Inflammatory macrophage treated with lipopolysaccharide for 4 hours (primary cell): ENCODE results near the gene CARD19.

Experiments
- DNase-seq: peaks from one replicate; pipeline ENCODE4 v3.0.0-alpha.2; 2020

Gene CARD19

DNA sequence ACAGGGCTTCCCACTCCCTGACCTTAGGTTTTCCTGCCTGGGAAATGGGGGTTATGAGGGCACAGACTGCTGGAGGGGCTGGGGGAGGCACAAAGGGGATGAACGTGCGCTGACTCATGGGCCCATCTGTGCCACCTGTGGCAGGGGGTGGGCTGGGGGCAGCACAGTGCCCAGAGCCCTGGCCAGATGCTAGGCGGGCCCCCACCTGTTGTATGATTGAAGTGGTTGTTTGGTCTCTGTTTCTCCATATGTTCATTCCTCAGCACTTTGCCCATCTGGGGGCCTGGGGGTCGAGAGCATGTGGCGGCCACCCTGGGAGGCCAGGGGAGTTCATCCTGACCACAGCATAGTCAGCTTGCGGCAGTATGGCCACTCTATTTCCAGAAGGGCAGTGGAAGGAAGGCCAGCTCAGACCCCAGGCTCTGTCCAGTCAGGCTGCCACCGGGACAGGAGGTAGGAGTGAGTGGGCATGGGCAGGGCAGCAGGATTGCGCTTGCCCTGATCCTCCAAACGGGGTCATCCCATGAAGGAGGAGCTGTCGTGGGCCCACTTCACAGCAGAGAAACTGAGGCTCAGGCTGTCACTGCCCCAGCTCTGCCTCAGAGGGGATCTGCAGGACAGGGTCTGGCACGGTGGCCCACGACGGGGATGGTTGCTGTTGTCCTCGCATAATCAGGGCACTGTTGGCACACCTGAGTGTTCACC, 38.9 kb downstream of the CARD19 start:
- DNase-seq, result peak; percentile 18

DNA sequence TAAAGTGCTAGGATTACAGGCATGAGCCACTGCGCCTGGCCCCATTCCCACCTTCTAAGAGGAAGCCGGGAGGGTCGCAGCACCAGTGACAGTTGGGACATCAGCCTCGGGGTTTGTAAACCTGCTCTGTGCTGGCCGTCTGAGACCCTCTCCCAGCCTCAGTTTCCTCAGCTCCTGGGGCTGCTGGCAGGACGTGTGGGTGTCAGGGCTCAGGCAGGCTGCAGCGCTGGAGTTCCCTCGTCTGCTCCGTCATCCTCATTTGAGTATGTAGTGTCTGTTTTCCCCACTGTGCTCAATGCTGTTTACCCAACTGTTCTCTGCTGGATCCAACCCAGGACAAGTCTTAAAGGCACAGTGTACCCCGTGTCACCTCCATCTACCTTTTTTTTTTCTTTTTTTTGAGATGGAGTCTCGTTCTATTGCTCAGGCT, 40.0 kb downstream of the CARD19 start:
- DNase-seq, result peak; percentile 82

DNA sequence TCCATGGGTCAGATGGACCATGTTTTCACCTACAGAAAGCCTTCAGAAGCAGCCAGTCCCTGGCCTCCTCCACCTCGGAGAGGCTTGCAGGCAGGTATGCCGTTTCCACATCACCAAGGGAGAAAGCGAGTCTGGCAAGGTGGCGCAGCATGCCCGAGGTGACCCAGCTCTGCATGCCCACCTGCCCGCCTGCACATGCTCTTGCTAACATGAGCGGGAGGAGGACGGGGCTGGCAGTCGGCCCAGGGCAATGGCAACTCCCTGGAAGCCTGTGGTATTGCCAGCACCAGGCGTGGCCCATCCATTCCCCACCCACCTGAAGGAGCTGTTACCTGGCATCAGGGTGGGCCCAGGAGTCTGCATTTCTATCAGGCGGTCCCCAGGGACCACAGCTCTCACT, 41.3 kb downstream of the CARD19 start:
- DNase-seq, result no peak

DNA sequence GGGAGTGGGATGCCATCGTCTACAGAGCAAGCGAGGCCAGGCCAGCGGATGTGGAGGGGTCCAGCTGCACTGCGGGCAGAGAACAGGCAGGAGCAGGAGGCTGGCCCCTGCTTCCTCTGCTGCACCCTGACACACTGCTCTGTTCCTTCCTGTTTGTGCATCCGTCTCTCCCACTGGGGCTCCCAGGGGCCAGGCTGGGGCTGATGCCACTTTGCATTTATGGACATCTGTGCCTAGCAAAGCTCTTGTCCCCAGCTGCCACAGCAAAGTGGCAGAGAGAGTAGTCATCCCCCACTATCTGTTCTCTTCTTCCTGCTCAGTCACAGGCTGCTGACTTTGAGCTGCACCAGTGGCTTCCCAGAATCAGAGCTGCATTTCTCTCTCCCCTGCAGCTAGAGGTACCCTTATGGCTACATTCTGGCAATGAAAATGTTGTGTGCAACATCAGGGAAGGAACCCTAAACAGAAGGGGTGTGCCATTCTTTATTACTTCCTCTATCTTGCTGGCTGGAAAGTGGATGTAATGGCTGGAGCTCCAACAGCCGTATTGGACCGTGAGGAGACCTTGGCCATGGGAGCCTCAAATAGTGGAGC, 42.3 kb downstream of the CARD19 start:
- DNase-seq, result no peak

DNA sequence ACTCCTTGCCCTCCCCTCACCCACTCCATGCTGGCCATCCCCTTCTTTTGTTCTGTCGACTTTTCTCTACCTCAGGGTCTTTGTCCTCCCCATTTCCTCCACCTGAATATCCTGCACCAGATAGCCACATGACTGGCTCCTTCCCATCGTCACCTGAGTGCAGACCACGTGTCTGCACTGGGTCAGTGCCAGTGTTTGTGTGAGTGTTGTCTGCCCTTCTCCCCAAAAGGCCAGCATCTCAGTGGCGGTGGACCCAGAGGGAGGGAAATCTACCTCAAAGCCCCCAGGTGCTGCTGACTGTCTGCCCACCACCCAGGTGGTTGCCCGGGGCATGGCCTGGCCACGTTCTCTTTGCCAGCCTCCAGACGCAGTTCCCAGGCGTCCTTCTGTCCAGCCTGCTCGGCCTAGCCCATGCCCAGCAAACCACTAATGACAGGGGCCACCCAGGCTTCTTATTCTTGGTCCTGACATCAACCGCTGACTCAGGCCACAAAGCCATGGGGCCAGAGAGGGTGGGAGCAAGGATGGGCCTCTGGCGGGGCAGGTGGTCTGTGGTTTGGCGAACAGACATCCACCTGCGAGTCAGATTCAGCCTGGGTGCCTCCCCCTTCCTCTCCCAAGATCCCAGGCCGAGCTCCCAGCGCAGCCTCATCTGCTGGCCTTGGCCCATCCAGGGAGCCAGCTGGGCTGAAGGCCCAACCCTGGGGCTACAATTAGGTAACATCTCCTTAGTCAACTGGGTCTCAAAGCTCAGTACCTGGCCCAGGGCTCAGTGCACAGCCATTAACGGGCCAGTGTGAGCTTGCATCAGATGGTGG, 43.6 kb downstream of the CARD19 start:
- DNase-seq, result no peak

DNA sequence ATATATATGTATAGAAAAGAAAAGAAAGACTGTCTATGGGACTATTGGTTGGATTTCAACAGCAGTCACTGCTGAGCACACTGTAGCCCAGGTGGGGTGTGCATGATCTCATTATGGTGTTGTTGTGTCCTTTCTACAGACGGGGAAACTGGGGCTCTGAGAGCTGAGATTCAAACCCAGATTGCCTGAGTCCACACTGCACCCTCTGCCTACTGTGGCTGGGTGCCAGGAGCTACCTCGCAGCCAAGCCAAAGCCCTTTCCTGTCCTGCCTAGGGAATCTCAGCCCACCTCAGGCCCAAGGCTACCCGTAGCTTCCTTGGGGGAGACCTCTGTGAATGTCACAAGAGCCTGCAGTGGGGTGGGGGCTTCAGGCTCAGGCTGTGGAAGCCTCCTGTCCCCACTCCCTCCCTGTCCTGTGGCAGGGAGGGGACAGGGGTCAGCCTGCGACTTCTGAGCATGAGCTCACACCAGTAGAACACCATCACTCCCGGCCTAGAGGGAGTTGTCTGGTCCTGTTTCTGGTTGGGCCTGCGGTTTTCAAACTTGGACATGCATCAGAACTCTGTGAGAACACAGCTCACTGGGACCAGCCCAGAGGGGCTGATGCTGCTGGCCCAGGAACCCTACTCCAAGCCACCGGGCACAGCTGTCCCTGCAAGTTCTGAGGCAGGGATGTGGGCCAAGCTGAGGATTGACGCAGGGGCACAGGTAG, 45.9 kb downstream of the CARD19 start:
- DNase-seq, result no peak

DNA sequence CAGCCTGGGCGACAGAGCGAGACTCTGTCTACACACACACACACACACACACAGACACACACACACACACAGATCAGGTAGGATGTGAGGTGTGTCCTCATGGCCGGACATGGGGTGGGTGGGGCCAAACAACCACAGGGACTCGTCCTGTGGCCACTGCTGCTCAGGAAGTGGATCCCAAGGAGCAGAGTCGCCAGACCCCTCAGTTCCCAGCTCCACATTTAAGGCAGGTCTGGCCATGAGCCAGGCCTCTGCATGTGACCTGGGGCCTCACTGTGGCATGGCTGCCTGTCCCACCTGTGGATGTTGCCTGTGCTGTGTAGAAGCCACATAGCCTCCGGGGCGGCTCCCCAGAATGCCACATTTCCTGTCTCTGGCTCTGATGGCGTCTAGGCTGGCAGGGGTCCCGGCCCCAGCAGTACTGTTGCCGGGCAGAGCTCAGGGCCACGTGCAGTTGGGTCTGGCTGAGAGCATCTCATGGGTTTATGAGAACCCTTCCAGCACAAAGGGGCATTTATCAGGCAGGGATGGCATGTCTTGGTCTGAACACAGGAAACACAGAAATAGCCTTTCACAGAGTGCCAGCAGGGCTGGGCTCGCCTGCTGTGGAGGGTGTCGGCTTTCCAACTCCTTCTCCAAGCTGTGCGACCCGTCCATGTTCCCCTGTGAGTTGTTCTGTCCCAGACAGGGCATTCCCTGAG, 48.0 kb downstream of the CARD19 start:
- DNase-seq, result no peak

DNA sequence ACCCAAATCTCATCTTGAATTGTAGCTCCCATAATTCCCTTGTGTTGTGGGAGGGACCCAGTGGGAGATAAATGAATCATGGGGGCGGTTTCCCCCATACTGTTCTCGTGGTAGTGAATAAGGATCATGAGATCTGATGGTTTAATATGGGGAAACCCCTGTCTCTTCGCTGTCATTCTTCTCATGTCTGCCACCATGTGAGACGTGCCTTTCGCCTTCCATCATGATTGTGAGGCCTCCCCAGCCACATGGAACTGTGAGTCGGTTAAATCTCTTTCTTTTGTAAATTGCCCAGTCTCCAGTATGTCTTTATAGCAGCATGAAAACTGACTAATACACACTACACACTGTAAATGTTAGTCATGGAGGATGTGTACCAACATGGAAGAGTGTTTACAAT, 50.7 kb downstream of the CARD19 start:
- peak; percentile 92 for DNase-seq

DNA sequence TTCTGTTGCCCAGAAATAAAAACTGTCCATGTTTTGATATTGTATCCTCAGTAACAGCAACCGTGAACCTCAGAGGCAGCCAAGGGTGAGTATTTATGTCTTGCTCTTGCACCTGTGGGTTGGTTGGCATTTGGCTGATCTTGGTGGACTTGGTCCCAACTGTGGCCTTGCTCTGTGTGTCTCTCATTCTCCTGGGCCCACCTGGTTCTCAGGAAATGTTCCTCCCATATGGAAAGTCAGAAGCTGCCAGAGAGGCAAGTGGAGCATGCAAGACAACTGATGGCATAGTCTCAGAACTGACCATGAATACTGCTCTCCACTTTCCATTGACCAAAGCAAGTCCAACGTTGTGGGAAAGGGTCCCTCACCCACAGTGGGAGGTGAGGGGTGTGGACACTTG, 51.6 kb downstream of the CARD19 start:
- no peak for DNase-seq

DNA sequence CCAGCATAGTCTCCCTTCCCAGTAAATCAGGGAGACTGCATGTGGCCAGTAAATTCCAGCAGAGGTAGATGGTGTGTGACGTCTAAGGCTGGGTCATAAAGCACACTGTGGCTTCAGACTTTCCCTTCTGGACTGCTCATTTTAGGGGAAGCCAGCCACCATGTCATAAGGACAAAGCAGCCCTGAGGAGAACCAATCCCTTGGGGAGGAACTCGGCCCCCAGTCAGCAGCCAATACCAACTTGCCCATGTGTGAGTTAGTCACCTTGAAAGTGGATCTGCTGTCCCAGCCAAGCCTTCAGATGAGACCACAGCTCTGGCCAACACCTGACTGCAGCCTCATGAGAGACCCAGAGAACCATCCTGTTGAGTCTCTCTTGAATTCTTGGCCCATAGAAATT, 52.7 kb downstream of the CARD19 start:
- DNase-seq, result peak; percentile 83

DNA sequence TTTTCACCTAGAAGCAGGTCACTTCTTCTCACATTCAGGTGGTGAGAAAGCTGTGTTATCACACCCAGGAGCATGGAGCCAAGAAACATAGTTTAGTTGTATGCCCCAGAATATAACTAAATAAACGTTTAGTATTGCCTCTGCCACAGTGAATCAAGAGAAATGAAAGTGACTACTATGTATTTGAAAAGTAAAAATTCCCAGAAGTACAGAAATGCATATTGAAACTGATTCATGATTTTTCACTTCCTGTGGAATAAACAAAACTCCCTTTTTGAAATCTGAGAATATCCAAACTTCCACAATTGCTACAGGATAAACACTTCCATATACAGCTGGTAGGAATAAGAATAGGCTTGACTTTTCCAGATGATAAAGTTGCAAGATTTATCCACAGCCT, 53.3 kb downstream of the CARD19 start:
- DNase-seq, result peak; percentile 97

DNA sequence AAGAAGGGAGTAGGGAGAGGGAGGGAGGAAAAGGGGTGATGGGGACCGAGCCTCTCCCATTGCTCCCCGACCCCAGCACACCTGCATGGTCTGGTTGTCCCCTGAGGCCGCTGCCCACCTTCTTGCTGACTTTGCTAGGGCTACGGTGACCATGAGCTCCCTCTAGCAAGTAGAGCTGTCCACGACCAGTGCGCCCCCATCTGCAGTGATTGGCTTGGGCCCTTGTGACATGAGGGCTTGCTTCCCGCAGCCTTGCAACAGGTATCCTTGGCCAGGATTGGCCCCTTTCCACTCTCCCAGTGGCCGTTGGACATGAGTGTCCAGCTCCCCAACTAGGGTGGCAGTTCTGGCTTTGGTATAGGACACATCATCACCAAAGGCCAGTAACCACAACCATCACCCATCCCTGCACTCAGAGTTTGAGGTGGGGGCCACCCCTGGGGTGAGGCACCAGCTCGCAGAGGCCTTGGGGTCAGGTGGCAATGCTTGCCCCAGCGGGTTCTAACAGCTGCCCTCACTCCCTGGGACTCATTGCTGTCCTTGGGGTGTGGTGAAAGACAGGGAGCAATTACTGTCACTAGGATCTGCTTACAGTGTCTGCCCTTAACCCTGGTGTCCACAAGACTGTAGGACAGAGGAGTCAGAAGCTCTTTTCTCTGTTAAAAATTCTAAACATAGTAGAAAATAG, 55.2 kb downstream of the CARD19 start:
- DNase-seq, result no peak

DNA sequence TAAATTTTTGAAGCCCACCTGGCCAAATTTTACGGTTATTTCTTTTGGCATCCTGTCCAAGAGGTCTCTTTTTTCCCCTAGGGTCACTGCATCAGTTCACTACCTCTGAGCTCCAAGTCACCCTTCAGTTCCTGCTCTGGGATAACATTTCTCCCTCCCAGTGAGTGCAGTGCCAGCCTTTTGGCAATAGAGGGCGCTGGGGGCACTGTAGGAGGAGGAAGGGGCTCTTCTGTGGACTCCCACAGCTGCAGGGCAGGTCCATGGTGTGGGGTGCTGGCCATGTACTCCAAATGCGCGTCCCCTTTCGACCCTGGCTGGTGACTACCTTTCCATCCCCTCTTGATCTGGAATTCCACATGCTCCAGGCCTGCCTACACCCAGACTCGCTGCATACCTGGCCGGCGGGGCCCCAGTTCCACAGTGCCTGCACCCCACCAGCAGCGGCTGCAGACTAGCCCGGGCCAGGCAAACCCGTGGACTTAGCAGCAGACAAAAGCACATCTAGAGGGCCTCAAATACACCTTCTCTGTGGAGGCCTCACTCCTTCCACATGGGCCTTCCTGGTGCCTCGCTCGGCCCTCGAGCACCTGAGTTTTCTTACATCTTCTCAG, 58.4 kb downstream of the CARD19 start:
- peak; percentile 52 for DNase-seq

DNA sequence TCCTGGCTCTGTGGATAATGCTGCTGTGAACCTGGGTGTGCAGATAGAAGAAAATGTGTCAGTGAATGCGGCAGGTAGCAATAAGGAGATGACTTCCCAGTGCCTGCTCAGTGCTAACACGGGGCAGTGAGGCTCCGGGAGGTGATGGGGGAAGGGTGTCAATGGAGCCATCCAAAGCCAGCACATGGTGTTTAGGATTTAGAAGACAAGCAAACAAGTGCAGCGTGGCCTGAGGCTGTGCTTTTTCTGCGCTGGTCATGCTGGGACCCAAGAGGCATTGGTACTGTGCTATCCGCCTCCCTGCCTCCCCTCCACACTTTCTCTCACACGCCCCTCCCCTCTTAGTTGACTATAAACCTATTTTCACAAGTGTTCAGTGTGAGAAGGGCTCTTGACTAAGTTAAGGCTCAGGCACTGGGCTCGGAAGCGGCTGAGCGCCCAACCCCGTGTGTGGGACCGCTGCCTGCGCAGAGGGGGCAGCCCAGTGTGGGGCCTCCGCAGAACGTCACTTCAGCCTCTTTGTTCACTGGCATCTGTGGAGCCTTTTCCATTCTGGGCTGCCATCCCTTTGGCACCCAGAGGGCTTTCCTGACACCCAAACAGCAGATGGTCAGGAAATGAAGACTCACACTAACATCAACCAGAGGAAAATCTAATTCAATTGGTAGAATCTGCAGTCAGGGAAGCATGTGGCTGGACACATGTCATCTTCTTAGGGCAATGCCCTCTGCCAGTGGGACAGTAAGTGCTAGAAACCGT, 59.9 kb downstream of the CARD19 start:
- peak; percentile 26 for DNase-seq

DNA sequence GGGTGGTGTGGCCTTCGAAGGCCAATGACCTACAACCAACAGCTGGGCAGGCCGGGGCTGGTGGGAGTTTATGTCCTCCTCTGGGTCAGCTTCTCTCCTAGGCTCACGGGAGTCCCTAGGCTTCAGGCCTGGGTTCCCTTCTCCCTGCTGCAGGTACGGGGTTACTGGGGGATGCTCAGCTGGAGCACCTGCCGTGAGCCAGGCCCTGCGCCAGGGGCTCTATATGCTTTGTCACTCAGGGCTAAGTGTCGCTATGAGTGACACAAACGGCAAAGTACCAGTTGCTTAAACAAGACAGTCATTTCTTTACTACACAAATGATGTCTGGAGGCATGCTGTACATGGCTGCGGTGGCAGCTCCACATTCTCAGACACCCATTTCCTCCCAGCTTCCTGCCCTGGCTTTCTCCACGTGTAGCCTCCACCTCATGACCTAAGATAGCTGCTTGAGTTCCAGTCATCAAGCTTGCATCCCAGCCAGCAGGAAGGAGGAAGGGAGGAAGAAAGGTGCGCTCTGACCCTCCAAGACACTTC, 60.5 kb downstream of the CARD19 start:
- DNase-seq, result no peak

DNA sequence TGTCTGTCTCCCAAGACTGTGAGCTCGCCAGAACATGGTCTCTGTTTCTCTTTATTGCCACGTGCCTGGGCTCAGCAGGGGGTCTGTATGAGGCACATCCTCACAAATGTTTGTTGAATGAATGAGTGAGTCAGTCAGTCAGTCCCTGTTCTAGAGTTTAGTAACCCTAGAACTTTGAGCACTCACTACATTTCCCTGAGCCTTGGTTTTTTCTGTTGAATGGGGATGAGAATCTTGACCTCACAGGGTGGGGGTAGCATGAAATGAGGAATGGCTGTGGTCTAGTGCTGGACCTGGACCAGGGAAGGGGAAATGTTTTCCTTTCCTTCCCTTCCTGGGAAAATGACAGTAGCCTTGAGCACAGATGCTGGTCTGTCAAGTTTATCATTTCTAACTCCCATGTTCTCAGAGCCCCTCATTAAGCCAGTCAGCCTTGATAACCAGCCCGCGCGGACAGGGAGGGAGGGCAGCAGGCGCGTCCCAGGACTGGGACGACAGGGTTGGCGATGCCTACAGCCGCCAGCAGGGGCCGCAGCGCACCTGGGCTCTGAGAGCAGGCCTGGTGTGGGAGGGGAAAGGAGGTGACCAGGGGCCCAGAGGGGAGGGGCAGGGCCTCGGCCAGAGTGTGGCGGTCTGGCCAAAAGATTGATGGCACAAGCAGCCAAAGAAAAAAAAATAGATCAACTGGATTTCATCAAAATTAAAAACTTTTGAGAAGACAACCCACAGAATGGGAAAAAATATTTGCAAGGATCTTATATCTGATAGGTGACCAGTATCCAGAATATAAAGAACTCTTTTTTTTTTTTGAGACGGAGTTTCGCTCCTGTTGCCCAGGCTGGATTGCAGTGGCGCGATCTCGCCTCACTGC, 63.8 kb downstream of the CARD19 start:
- peak; percentile 75 for DNase-seq

DNA sequence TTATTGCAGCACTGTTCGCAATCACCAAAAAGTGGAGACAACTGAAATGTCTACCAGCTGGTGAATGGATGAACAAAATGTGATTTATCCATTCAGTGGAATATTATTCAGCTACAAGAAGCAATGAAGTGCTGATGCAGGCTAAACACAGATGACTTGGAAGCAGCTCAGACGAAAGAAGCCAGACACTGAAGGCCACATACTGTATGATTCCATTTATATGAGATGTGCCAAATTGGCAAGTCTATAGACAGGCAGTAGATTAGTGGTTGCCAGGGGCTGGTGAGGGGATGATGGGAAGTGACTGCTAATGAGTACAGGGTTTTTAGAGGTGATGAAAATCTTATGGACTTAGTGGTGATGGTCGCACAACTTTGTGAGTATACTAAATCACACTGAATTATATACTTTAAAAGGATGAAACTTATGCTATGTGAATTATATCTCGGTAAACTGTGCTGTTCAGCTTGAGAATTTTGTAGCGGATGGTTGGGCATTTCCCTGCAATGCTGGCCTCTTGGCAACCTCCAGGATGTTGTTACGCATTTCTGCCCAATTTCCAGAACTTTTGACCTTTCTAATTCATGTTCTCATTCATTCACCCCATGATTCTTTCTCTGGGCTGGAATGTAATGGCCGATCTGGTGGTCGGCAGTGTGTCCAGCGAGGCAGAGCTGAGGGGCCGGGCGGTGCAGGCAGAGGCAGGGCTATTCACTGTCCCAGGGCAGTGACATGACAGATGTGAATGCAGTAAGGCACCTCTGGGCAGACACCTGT, 66.0 kb downstream of the CARD19 start:
- DNase-seq, result no peak
